Spleen (tissue), 7 donors: ENCODE results near the gene ANKS1B.

ENCODE experiments used
- CTCF ChIP-seq, 11 experiments: fragments of 200-600 bp in 7 of 11; fragments of 450-650 bp in 4 of 11; sonication (generic) in 4 of 11; IDR thresholded peaks in 8 of 11; conservative IDR thresholded peaks in 3 of 11; 1 replicate in 7 of 11; 2 replicates in 4 of 11; pipeline versions ENCODE4 v1.4.0 to v1.8.0; 2016 to 2021; ENCODE audit warnings: antibody characterized with exemption in 11 of 11, inconsistent platforms in 4 of 11, mild to moderate bottlenecking in 1 of 11
- POLR2A ChIP-seq, 3 donors: fragments of 450-650 bp; IDR thresholded peaks; one replicate each; pipeline ENCODE4 v1.5.1; 2017; ENCODE audit warnings: antibody characterized with exemption in 3 of 3, mild to moderate bottlenecking in 1 of 3
- POLR2AphosphoS5 ChIP-seq, 3 donors: sonication (generic); formaldehyde crosslinking; IDR thresholded peaks; one replicate each; pipeline ENCODE4 v1.5.1; 2017; ENCODE audit warnings: antibody characterized with exemption in 3 of 3
- donor health status: DM: no; HTN: no; CAD: no; lungs with moderate emphysema.
- donor health status: DM: no; HTN: no; CAD: no.
- donor health status: DM: no; HTN: no; CAD: no.

DNA sequence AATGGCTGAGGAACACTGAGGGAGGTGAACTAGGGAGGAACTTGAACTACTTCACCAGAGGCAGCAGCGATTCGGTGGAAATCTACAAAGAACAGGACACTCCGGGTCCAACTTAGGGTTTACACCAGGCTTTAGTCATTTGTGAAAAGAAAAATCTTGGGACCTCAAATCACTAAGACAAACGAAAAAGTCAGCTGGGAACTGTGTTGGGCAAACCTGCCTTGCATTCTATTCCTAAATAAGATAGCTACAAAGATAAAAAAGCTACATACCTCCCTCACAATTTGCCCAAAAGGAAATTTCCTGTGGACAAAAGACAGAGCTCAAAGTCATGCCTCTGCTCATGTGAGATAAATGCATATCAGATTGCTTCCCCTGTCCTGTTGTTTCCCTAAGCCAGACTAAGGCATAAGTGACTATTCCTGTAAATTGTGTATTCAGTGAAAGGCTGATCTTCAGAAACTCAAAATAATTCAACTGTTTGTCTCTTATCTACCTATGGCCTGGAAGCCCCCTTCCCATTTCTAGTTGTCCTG lies 1233.1 kb downstream of the ANKS1B start:
- TF ChIP-seq CTCF (IDR thresholded peaks at IDR 0.05 in 8 of 11, conservative IDR thresholded peaks at IDR 0.05 in 3 of 11): no peak
- TF ChIP-seq POLR2AphosphoS5 (IDR thresholded peaks at IDR 0.05): no peak
- TF ChIP-seq POLR2A (IDR thresholded peaks at IDR 0.05): no peak
